Endothelial cell of umbilical vein (primary cell): ENCODE data around the gene PPP1CA. TPM values are rescaled to one million over a fixed set of nuclear protein-coding genes. Genes with fewer than 3 reads are reported as not detected.

Experiments
- BruUV-seq: library from RNA; stranded (reverse); fragments of 400-500 nt; replicated peaks from 2 replicates; lab custom pipeline; 2021; lab: Mats Ljungman, UMichigan
- CTCF ChIA-PET: fragments of 300-600, 350-600 bp; sonication (Branson Sonifier 250); formaldehyde crosslinking; loops from one replicate; lab custom pipeline; 2021; ENCODE audit warnings: antibody characterized with exemption, inconsistent platforms; lab: Charles Lee
- POLR2A ChIA-PET: fragments of 300-600, 350-600 bp; sonication (Branson Sonifier 250); formaldehyde crosslinking; loops from one replicate; lab custom pipeline; 2021; ENCODE audit warnings: antibody characterized with exemption, inconsistent platforms; lab: Charles Lee
- DNase-seq: peaks from one replicate; pipeline ENCODE4 v3.0.0-alpha.2; 2011; ENCODE audit warnings: low read depth, low spot score
- FAIRE-seq: peaks from 2 replicates; lab custom pipeline; 2011; peaks lifted over from hg19 to GRCh38; lab: Jason Lieb, UNC
- H2AFZ ChIP-seq: 2 replicates; pipeline ENCODE4 v1.6.0; 2012; ENCODE audit warnings: low read depth, low read length, control low read depth, inconsistent platforms
- H3K27ac ChIP-seq: 2 replicates; pipeline ENCODE4 v1.5.1; 2011; ENCODE audit warnings: low read depth, mild to moderate bottlenecking, control low read depth, low read length, moderate library complexity; ENCODE audit not compliant: insufficient read depth
- H3K27me3 ChIP-seq, 2 experiments: 2 replicates each; pipeline versions ENCODE4 v1.6.0 to v1.6.1; 2011; ENCODE audit warnings: low read length in 2 of 2, mixed read lengths in 1 of 2; ENCODE audit not compliant: control insufficient read depth in 2 of 2, insufficient read depth in 2 of 2
- H3K36me3 ChIP-seq, 2 experiments: 2 replicates in 1 of 2; 3 replicates in 1 of 2; pipeline ENCODE4 v1.5.1; 2011; ENCODE audit warnings: low read length in 2 of 2, mild to moderate bottlenecking in 1 of 2, moderate library complexity in 1 of 2; ENCODE audit not compliant: control insufficient read depth in 2 of 2, insufficient read depth in 2 of 2; ENCODE audit errors: extremely low read depth in 1 of 2
- H3K4me1 ChIP-seq: 3 replicates; pipeline ENCODE4 v1.5.1; 2011; ENCODE audit warnings: mild to moderate bottlenecking, low read length; ENCODE audit not compliant: control insufficient read depth, insufficient read depth; ENCODE audit errors: extremely low read depth
- H3K4me2 ChIP-seq: 2 replicates; pipeline ENCODE4 v1.6.1; 2011; ENCODE audit warnings: low read length, control low read depth, mixed read lengths; ENCODE audit not compliant: insufficient read depth
- H3K4me3 ChIP-seq, 3 experiments: fragments of 200-600 bp in 1 of 3; sonication (generic), shearing (Covaris generic) in 1 of 3; replicated peaks in 1 of 3; 2 replicates each; pipeline ENCODE4 v1.5.1; 2011 to 2016; ENCODE audit warnings: control low read depth in 3 of 3, low read length in 3 of 3, mild to moderate bottlenecking in 2 of 3, inconsistent platforms in 1 of 3, low read depth in 1 of 3, moderate library complexity in 1 of 3; ENCODE audit not compliant: insufficient read depth in 1 of 3
- H3K79me2 ChIP-seq: 2 replicates; pipeline ENCODE4 v1.6.0; 2012; ENCODE audit warnings: low read length, inconsistent platforms; ENCODE audit not compliant: control insufficient read depth, insufficient read depth
- H3K9ac ChIP-seq: replicated peaks from 2 replicates; pipeline ENCODE3; 2011; ENCODE audit warnings: low read length, control low read depth; ENCODE audit not compliant: insufficient read depth; ENCODE audit errors: extremely low read depth
- H3K9me1 ChIP-seq: replicated peaks from 3 replicates; pipeline ENCODE4 v1.6.0; 2011; ENCODE audit warnings: mild to moderate bottlenecking, low read length; ENCODE audit not compliant: control insufficient read depth, insufficient read depth; ENCODE audit errors: extremely low read depth
- H3K9me3 ChIP-seq: replicated peaks from 2 replicates; pipeline ENCODE4 v1.5.1; 2012; ENCODE audit warnings: low read length, inconsistent platforms; ENCODE audit not compliant: control insufficient read depth, insufficient read depth
- H4K20me1 ChIP-seq: replicated peaks from 2 replicates; pipeline ENCODE3; 2011; ENCODE audit warnings: mild to moderate bottlenecking, low read length; ENCODE audit not compliant: control insufficient read depth, insufficient read depth; ENCODE audit errors: extremely low read depth
- EZH2 ChIP-seq: IDR thresholded peaks from 2 replicates; pipeline ENCODE4 v1.6.1; 2012; ENCODE audit warnings: borderline replicate concordance, low read depth, mild to moderate bottlenecking, moderate library complexity, low read length, inconsistent platforms; ENCODE audit not compliant: severe bottlenecking
- FOS ChIP-seq: IDR thresholded peaks from 2 replicates; pipeline ENCODE4 v1.6.1; 2011; ENCODE audit warnings: mild to moderate bottlenecking, low read length, moderate library complexity, borderline replicate concordance; ENCODE audit not compliant: insufficient read depth
- GATA2 ChIP-seq: IDR thresholded peaks from 2 replicates; pipeline ENCODE4 v1.7.0; 2011; ENCODE audit warnings: low read depth, mild to moderate bottlenecking, moderate library complexity, mixed read lengths, low read length; ENCODE audit not compliant: insufficient read length, insufficient read depth
- JUN ChIP-seq: IDR thresholded peaks from 2 replicates; pipeline ENCODE4 v1.6.1; 2011; ENCODE audit warnings: borderline replicate concordance, low read depth; ENCODE audit not compliant: insufficient read length, insufficient read depth
- MYC ChIP-seq: IDR thresholded peaks from one replicate; pipeline ENCODE4 v1.6.1; 2011; ENCODE audit warnings: mild to moderate bottlenecking, low read depth, low read length
- POLR2A ChIP-seq: IDR thresholded peaks from 2 replicates; pipeline ENCODE4 v1.6.1; 2012; ENCODE audit warnings: low read depth, mild to moderate bottlenecking, control low read depth, low read length
- POLR2AphosphoS5 ChIP-seq: IDR thresholded peaks from 2 replicates; pipeline ENCODE4 v1.6.1; 2012; ENCODE audit warnings: low read depth, mild to moderate bottlenecking, control low read depth, low read length, moderate library complexity; ENCODE audit not compliant: insufficient read depth
- dilution Hi-C: fragments of 300-500 bp; cut with MboI; formaldehyde crosslinking; loops from one replicate; pipeline ENCODE4 v1.15.0; 2019; ENCODE audit warnings: low sequenced_read_pairs; ENCODE audit not compliant: extremely low pct_ligation_motif_present
- intact Hi-C: fragments of 100-400 bp; cut with micrococcal nuclease; formaldehyde crosslinking; loops from one replicate; pipeline ENCODE4 v1.10.0; 2022
- polyA plus RNA-seq, 4 experiments: library from polyadenylated mRNA; depleted of rRNA in 3 of 4; stranded (reverse) in 3 of 4; unstranded in 1 of 4; fragments of >200 nt; gene quantifications; 2 replicates each; pipeline versions ENCODE4 v1.2.1 to v1.2.3, GENCODE V29; 2011 to 2012; ENCODE audit warnings: missing spikeins in 1 of 4
- total RNA-seq: library from RNA; stranded (reverse); gene quantifications from 2 replicates; pipeline ENCODE4 v1.2.3, GENCODE V29; 2021
- TF ChIP-seq, protein P1 (sequence below): IDR thresholded peaks from 2 replicates; pipeline ENCODE4 v1.6.1; 2011; ENCODE audit not compliant: insufficient read depth, insufficient read length
- TF ChIP-seq, protein P2 (sequence below), 2 donors: IDR thresholded peaks; 1 replicate in 1 of 2; 2 replicates in 1 of 2; pipeline ENCODE4 v1.5.1; 2011; ENCODE audit warnings: low read length in 2 of 2, mild to moderate bottlenecking in 2 of 2, moderate library complexity in 2 of 2, control low read depth in 1 of 2, inconsistent platforms in 1 of 2, low read depth in 1 of 2; ENCODE audit not compliant: insufficient read depth in 1 of 2; ENCODE audit errors: extremely low read depth in 1 of 2

The PPP1CA gene
- total and polyA plus RNA-seq, 2 donors (not counting 3 experiments of a cell fraction or from before 2014, with no cell fraction given), result 192 to 419 TPM

DNA sequence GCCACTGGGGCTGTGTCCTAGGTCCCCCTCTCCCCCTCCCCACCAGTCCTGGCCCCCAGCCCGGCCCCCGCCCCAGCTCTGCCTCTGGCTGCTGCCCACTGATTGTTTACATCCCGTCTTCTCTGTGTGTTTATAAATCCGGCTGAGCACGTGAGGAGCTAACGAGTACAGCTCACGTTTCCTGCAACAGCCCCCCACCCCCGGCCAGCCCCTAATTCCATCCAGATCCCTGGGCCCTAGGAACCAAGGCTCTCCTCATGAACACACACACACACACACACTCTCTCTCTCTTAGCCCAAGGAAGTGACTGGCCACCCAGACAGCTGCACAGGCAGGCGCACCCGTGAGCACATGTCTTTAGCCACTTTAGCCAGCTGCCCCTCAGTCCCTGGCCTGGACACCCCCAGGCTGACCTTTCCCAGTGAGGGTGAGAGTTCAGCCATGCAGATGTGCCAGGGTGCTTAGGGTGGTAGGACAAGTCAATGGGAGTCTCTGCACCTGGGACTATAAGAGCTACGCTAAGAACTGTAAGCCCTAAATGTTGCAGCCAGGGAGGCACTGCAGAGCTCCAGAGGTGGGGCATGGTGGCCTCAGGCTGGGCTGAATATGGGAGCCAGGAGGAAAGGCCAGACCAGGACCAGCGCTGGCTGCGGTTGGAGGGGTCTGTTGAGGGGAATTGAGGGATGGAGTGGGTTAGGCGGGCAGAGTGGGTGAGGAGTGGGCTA lies 31.1 kb downstream of the PPP1CA start:
- Histone ChIP-seq H3K27me3 (no peaks in the 10 kb centered on the region), H3K27ac (no peak overlapping the region), H4K20me1 (no peaks in the 10 kb centered on the region), H3K4me1 (peaks cover 38% of the 10 kb centered on the region), H3K36me3 (no peaks in the 10 kb centered on the region), H2AFZ (no peak overlapping the region), H3K9me1 (no peaks in the 10 kb centered on the region), H3K9me3 (no peaks in the 10 kb centered on the region), H3K4me2 (no peak overlapping the region), H3K4me3 (no peak overlapping the region), H3K79me2 (peaks cover 14% of the 10 kb centered on the region), H3K9ac (no peak overlapping the region)
- BruUV-seq, result no TSS peak
- FAIRE-seq (no peak), DNase-seq (no peak)
- intact Hi-C loops, result no loop called here
- ChIA-PET POLR2A (interaction anchor here (0.7 to 1.8 kb wide), 3 partner anchors 14 to 137 kb away, joined by 4 to 13 read pairs (median 5); partner anchors contain the start of gene POLD4), CTCF (interaction anchor here (0.5 to 19.7 kb wide), 10 partner anchors 11 to 649 kb away, joined by 3 to 1051 read pairs (median 5); partner anchors contain the start of genes POLD4 and PPP1CA)
- TF ChIP-seq POLR2A (no peak), JUN (no peak), EZH2 (no peak), GATA2 (no peak), POLR2AphosphoS5 (no peak), FOS (no peak), MYC (no peak)
- TF ChIP-seq, protein P1, sequence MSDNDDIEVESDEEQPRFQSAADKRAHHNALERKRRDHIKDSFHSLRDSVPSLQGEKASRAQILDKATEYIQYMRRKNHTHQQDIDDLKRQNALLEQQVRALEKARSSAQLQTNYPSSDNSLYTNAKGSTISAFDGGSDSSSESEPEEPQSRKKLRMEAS, result no peak
- TF ChIP-seq, protein P2, sequence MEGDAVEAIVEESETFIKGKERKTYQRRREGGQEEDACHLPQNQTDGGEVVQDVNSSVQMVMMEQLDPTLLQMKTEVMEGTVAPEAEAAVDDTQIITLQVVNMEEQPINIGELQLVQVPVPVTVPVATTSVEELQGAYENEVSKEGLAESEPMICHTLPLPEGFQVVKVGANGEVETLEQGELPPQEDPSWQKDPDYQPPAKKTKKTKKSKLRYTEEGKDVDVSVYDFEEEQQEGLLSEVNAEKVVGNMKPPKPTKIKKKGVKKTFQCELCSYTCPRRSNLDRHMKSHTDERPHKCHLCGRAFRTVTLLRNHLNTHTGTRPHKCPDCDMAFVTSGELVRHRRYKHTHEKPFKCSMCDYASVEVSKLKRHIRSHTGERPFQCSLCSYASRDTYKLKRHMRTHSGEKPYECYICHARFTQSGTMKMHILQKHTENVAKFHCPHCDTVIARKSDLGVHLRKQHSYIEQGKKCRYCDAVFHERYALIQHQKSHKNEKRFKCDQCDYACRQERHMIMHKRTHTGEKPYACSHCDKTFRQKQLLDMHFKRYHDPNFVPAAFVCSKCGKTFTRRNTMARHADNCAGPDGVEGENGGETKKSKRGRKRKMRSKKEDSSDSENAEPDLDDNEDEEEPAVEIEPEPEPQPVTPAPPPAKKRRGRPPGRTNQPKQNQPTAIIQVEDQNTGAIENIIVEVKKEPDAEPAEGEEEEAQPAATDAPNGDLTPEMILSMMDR (IDR thresholded peaks at IDR 0.05; ENCODE audit: extremely low read depth in 1 of 2, insufficient read depth in 1 of 2, low read depth in 1 of 2, low read length in 2 of 2), result no peak
- dilution Hi-C loops, result no loop called here
